Sigmoid colon (tissue), 7 donors: Measurements from ENCODE around the gene PARP12. TPM values are rescaled to one million over a fixed set of nuclear protein-coding genes. Genes with fewer than 3 reads are reported as not detected.

ENCODE experiments used
- DNase-seq: peaks from one replicate; pipeline ENCODE4 v3.0.0-alpha.2; 2019
- H3K27ac ChIP-seq, 4 donors: fragments of 200-600 bp; sonication (generic); one replicate each; pipeline ENCODE4 v1.5.1; 2016 to 2019; ENCODE audit warnings: mild to moderate bottlenecking in 1 of 4
- H3K27me3 ChIP-seq, 3 donors: fragments of 200-600 bp; sonication (generic); one replicate each; pipeline ENCODE4 v1.5.1; 2019; ENCODE audit warnings: mild to moderate bottlenecking in 1 of 3
- H3K36me3 ChIP-seq, 4 donors: fragments of 200-600 bp; sonication (generic); one replicate each; pipeline ENCODE4 v1.5.1; 2016 to 2019
- H3K4me1 ChIP-seq, 4 donors: fragments of 200-600 bp; sonication (generic); one replicate each; pipeline ENCODE4 v1.5.1; 2017 to 2019
- H3K4me3 ChIP-seq, 4 donors: fragments of 200-600 bp; sonication (generic); one replicate each; pipeline ENCODE4 v1.5.1; 2017 to 2019; ENCODE audit warnings: mild to moderate bottlenecking in 2 of 4, moderate library complexity in 1 of 4
- H3K9me3 ChIP-seq, 4 donors: fragments of 200-600 bp in 3 of 4; sonication (generic) in 3 of 4; one replicate each; pipeline versions ENCODE4 v1.5.1 to v1.6.1; 2013 to 2019
- EP300 ChIP-seq, 4 donors: sonication (generic); formaldehyde crosslinking; IDR thresholded peaks; one replicate each; pipeline ENCODE4 v1.6.1; 2017; ENCODE audit warnings: antibody characterized with exemption in 4 of 4
- POLR2A ChIP-seq, 2 donors: fragments of 450-650 bp; IDR thresholded peaks; one replicate each; pipeline ENCODE4 v1.6.1; 2016; ENCODE audit warnings: antibody characterized with exemption in 2 of 2, mild to moderate bottlenecking in 2 of 2, moderate library complexity in 2 of 2
- POLR2AphosphoS5 ChIP-seq, 4 donors: sonication (generic); formaldehyde crosslinking; IDR thresholded peaks; one replicate each; pipeline ENCODE4 v1.6.1; 2017; ENCODE audit warnings: antibody characterized with exemption in 4 of 4
- WGBS, 2 donors: extraction: QIAGEN DNeasy Blood & Tissue Kit; methylation state at CpG; one replicate each; pipeline ENCODE4 v1.1.7; 2013; 5-methylcytosine and 5-hydroxymethylcytosine counted together
- intact Hi-C: fragments of 100-400 bp; cut with DNase I; formaldehyde crosslinking; loops from one replicate; pipeline ENCODE4 v1.15.1; 2023
- polyA plus RNA-seq, 3 donors: library from polyadenylated mRNA; stranded (reverse); fragments of 200-250 nt; gene quantifications; one replicate each; pipeline ENCODE4 v1.2.3, GENCODE V29; 2013
- total RNA-seq, 4 donors: library from RNA; depleted of rRNA; stranded (reverse); fragments of >200 nt; gene quantifications; one replicate each; pipeline ENCODE4 v1.1.0, GENCODE V29; 2016
- TF ChIP-seq, protein P1 (sequence below), 4 experiments: fragments of 450-650 bp in 3 of 4; fragments of 200-600 bp in 1 of 4; IDR thresholded peaks; one replicate each; pipeline ENCODE4 v1.5.1; 2016 to 2019; ENCODE audit warnings: antibody characterized with exemption in 4 of 4, mild to moderate bottlenecking in 3 of 4, moderate library complexity in 2 of 4
- donor health status: healthy with polysubstance abuse.
- donor health status: Bipolar disorder and iron deficiency.
- donor health status: healthy.

The PARP12 gene
- total and polyA plus RNA-seq, 7 donors, result 20.6 to 49.5 (median 29.9) TPM

DNA sequence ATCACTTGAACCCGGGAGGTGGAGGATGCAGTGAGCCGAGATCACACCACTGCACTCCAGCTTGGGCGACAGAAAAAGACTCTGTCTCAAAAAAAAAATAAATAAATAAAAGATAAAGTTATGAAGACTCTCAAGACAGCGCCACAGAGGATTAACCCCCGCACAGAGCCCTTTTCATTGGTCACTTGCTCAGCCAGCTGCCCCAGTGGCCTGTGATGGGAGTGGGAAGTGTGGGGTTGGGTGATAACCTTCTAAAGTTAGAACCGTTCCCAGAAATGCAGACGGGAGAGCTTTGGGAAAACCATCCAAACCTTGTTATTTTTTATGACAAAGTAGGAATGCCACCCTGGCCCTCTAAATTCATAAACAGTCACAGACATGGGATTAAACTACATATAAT lies 57.4 kb downstream of the PARP12 start:
- H3K27me3 ChIP-seq, result no peaks in the 10 kb centered on the region
- TF ChIP-seq EP300 (IDR thresholded peaks at IDR 0.05) (no peak), POLR2AphosphoS5 (IDR thresholded peaks at IDR 0.05) (no peak), POLR2A (IDR thresholded peaks at IDR 0.05) (no peak)
- TF ChIP-seq, protein P1, sequence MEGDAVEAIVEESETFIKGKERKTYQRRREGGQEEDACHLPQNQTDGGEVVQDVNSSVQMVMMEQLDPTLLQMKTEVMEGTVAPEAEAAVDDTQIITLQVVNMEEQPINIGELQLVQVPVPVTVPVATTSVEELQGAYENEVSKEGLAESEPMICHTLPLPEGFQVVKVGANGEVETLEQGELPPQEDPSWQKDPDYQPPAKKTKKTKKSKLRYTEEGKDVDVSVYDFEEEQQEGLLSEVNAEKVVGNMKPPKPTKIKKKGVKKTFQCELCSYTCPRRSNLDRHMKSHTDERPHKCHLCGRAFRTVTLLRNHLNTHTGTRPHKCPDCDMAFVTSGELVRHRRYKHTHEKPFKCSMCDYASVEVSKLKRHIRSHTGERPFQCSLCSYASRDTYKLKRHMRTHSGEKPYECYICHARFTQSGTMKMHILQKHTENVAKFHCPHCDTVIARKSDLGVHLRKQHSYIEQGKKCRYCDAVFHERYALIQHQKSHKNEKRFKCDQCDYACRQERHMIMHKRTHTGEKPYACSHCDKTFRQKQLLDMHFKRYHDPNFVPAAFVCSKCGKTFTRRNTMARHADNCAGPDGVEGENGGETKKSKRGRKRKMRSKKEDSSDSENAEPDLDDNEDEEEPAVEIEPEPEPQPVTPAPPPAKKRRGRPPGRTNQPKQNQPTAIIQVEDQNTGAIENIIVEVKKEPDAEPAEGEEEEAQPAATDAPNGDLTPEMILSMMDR (IDR thresholded peaks at IDR 0.05), result no peak
- no peak overlapping the region for H3K4me3 ChIP-seq
- peak; percentile 22 for DNase-seq
- H3K36me3 ChIP-seq, result no peaks in the 10 kb centered on the region
- H3K9me3 ChIP-seq, result no peaks in the 10 kb centered on the region
- intact Hi-C loops, result no loop called here
- H3K4me1 ChIP-seq, result no peaks in the 10 kb centered on the region
- WGBS, 2 donors, result 93 to 94% methylated on average over 7 of the region's 7 CpGs
- no peak overlapping the region for H3K27ac ChIP-seq

DNA sequence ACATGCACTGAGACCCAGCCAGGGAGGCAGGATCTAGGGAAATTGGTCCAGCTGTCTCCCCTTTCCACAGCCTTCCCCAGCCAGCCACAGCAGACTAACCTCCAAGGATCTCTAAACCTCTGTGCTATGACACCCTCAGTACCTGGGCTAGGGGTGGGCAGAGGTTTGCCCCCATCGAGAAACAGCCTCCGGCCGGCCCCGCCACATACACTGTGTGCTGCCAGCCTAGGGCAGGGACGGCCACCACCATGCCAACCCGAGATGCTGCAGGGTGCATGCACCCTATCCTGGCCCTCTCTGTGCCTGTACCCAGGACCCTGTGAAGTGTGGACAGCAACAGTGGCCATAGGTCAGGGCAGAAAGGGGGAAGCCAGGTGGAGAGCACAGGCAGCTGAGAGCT lies 58.1 kb downstream of the PARP12 start:
- Histone ChIP-seq H3K27me3 (no peaks in the 10 kb centered on the region), H3K27ac (no peak overlapping the region), H3K4me3 (no peak overlapping the region), H3K36me3 (no peaks in the 10 kb centered on the region), H3K4me1 (no peaks in the 10 kb centered on the region), H3K9me3 (no peaks in the 10 kb centered on the region)
- peak; percentile 51 for DNase-seq
- intact Hi-C loops, result loop anchor here (5.0 kb wide), 1 partner anchor 227 kb away; the partner anchor contains the start of gene HIPK2
- WGBS, 2 donors, result 97 to 99% methylated on average over 6 of the region's 6 CpGs
- TF ChIP-seq POLR2AphosphoS5 (IDR thresholded peaks at IDR 0.05), result no peak
- no peak for TF ChIP-seq POLR2A (IDR thresholded peaks at IDR 0.05)
- no peak for TF ChIP-seq EP300 (IDR thresholded peaks at IDR 0.05)
- TF ChIP-seq, protein P1 (IDR thresholded peaks at IDR 0.05), result no peak

DNA sequence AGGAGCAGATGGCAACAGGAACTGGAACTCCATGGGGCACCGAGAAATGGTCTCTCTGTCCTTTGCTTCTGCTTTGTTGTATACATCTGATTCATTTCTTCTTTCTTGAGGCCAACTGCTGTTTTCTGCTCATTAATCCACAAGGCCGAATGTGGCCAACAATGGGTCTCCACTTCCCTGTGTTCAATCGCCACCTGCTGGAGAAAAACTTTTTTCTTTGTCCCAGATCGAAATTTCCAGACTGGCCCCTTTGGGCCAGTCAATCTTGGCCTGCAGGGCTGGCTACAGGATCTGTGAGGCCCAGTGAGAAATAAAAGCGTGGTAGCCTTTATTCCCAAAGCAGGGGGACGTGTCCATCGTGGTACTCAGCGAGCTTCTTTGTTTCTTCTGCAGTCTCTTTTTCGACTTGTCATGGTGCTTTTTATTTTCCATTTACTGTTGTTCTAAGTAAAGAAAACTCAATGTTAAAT lies 58.8 kb downstream of the PARP12 start:
- Histone ChIP-seq H3K4me1 (no peaks in the 10 kb centered on the region), H3K27ac (no peak overlapping the region), H3K27me3 (no peaks in the 10 kb centered on the region), H3K4me3 (no peak overlapping the region), H3K9me3 (no peaks in the 10 kb centered on the region), H3K36me3 (no peaks in the 10 kb centered on the region)
- TF ChIP-seq, protein P1 (IDR thresholded peaks at IDR 0.05), result peak in 1 of 4 experiments; percentile 35
- TF ChIP-seq EP300 (IDR thresholded peaks at IDR 0.05), result no peak
- no peak for DNase-seq
- WGBS, 2 donors, result 67 to 69% methylated on average over 9 of the region's 9 CpGs
- intact Hi-C loops, result loop anchor here (2.0 to 5.0 kb wide), 2 partner anchors 227 to 505 kb away; partner anchors contain the start of gene HIPK2

DNA sequence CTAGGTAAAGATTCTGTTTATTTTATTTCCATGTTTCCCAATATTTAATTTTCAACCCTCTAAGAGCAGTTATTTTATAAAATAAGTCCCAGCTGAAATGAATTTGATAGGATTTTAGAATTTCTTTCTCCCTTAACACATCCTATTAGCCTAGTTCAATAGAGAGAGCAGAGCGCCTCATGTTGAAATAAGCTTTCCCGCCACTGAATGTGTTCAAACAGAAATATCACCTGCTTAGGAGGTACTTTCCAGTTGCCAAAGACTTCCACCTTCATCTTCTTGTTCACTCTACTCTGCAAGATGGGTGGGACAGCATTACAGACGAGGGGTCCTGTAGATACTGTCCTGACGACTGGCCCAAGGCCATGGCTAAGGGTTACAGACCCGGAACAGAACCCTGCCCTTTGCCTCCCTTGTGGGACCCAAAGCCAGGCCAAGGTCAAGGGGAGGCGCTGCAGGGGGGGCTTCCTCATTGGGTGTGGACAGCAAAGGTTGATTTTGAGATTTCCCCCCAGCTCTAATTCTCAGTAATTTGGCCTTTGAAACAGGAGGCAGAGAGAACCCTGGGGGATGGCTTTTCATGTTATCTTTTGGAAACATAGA lies 62.0 kb downstream of the PARP12 start:
- 87% methylated on average over 6 of the region's 6 CpGs for WGBS, 2 donors

More for the DNA sequence above, 62.0 kb downstream of the PARP12 start:
- no peak overlapping the region for H3K27ac ChIP-seq
- no peak overlapping the region for H3K4me3 ChIP-seq
- H3K9me3 ChIP-seq, result no peaks in the 10 kb centered on the region
- H3K27me3 ChIP-seq, result no peaks in the 10 kb centered on the region
- TF ChIP-seq POLR2AphosphoS5 (IDR thresholded peaks at IDR 0.05) (no peak), EP300 (IDR thresholded peaks at IDR 0.05) (no peak), POLR2A (IDR thresholded peaks at IDR 0.05) (no peak)
- TF ChIP-seq, protein P1 (IDR thresholded peaks at IDR 0.05), result no peak
- no peaks in the 10 kb centered on the region for H3K4me1 ChIP-seq
- H3K36me3 ChIP-seq, result no peaks in the 10 kb centered on the region
- no peak for DNase-seq
- intact Hi-C loops, result loop anchor here (5.0 kb wide), 1 partner anchor 223 kb away; the partner anchor contains the start of gene HIPK2
